Stimulated activated CD4-positive, alpha-beta T cell treated with anti-CD3 and anti-CD28 coated beads, Interleukin-4, amount 100 ng/mL, for 4 hours (primary cell): ENCODE results near the gene MAMDC2.
"Not testable (repeated sequence)": the region's sequence is repeated elsewhere in the genome, so short reads cannot be mapped to it uniquely, and the experiment has no call there.

Source experiments
- DNase-seq, 2 experiments: peaks; one replicate each; pipeline ENCODE4 v3.0.0-alpha.2; 2020

MAMDC2 gene

DNA sequence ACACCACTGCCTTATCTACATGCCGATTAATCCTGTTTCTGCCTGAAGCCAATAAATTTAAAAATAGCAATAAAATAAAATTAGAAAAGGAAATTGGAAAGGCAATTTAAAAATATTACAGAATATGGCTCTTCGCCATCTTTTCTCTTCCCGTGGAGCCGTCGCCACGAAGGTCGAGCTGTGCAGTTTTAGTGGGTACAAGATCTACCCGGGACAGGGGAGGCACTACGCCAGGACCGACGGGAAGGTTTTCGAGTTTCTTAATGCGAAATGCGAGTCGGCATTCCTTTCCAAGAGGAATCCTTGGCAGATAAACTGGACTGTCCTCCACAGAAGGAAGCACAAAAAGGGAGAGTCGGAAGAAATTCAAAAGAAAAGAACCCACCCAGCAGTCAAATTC lies 173.4 kb downstream of the MAMDC2 start:
- no peak for DNase-seq

DNA sequence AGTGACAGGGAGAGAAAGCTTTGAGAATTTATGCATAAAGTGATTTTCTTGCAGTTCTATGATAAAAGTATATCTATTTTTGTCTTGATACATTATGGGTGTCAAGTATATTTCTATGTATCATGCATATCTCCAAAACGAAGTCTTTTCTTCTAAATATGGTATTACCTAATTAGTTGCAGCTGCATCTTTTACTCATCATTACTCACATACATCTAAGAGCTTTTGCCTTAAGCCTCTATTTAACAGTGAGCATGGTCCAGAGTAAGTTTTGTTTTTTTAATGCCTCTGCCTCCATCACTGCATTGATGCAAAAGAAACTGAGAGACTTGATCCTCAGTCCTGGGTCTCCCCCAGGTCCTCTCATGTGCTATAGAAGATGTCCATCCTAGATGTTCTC lies 175.1 kb downstream of the MAMDC2 start:
- DNase-seq: no peak

DNA sequence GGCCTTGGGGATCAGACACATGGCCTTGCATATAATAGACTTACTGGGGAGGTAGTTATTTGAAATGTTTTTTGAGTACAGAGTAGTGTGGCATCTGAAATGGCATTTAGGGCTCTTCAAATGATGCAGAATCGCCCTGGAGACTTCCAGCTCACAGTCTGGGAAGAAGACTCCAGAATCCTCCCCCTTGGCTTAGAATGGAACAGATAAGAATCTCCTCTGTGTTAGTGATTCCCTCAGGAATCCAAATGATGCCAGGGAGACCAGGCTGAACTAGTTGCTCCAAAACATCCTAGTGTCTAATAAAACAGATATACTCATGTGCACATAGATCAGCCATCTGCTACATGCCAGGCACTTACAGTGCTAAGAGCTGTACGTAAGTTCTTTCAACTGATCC lies 176.6 kb downstream of the MAMDC2 start:
- no peak for DNase-seq

DNA sequence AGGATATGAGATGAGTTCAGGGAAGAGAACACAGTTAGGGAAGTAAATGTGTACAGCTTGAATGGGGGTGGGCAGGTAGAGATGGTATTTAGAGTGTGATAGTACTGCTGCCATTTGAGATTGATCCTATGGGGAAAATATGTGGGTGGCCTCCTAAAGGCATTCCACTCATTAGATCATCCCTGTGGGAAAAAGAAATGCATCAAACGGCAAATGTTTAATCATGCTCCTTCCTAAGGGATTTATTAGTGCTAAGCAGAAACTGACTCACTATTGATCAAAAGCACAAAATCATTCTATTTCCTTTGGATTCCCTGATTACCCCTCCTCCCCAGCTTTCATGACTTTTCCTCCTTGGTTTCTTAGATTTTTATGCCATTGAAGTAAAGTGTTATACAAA lies 178.7 kb downstream of the MAMDC2 start:
- DNase-seq: no peak

DNA sequence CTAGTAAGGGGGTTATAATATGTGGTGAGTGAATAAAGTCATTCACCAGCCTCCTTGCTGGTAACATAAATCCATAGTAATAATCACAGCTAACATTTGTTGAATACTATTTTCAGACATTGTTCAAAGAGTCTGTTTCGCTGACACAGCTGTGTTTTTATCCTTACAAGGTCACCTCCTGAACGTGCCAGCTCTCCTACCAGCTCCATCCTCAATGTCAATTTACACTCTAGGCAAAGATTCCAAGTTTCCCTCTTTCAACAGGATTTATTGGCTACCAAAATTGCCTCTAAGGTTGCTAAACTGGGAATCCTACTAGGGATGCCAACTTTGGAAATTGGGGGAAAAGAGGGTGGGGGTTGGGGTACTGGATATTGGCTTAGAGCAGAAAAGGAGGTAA lies 184.5 kb downstream of the MAMDC2 start:
- DNase-seq: no peak

DNA sequence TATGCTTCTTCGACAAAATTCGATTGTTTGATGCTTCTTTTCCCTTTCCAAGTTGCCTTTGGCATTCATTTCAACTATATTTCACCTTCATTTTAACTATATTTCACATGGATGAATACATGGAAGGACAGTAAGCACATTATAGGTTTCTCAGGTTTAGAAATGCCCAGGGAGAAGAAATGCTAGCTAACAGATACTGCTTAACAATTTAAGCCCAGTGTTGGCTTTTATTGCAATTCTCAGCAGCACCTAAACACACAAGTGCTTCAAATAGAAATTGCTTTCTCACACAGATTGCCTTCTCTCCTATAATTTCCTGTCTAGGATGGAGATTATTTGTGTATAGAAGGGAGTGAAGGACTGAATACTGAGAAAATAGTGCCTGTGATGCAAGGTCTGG lies 185.0 kb downstream of the MAMDC2 start:
- no peak for DNase-seq

DNA sequence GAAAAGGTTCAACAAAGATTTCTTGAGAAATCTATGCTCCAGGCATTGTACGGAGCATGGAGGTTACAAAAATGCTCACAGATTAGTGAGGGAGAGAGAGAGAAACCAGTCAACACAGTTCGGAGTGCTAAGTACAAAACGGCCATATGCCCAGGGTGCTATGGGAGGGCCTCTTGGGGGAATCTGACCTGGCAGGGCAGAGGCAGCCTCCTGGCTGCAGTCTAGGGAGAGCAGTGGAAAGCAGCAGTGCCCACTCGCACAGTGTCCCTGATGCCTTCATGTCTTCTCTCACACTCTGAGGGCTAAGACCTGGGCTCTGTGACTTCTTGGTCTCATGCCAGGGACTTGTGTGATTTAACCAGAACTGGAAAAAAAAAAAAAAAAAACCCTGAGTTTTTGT lies 185.4 kb downstream of the MAMDC2 start:
- DNase-seq: no peak

DNA sequence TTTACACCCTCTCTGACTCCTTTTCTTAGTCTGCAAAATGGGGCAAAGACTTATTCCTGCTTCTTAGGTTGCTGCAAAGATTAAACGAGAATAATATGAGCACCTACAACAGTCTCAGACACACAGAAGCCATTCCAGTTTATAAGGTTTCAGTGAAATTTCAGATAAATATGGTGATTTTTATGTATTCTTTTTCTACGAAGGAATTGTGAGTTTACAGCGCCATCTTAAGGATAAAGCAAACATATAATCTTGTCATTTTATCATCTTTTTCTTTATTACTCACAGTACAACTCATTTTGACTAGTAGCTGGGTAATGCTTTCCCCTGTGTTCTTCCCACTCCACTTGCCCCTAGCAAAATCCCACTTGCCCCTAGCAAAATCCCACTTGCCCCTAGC lies 185.9 kb downstream of the MAMDC2 start:
- no peak for DNase-seq

DNA sequence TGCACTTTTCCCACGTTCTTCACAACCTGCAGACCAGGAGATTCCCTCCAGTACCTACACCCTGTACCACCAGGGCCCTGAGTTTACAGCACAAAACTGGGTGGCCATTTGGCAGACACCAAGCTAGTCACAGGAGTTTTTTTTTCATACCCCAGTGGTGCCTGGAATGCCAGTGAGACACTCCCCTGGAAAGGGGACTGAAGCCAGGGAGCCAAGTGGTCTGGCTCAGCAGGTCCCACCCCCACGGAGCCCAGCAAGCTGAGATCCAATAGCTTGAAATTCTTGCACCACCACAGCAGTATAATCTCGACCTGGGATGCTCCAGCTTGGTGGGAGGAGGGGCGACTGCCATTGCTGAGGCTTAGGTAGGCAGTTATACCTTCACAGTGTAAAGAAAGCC lies 188.8 kb downstream of the MAMDC2 start:
- DNase-seq: no peak

DNA sequence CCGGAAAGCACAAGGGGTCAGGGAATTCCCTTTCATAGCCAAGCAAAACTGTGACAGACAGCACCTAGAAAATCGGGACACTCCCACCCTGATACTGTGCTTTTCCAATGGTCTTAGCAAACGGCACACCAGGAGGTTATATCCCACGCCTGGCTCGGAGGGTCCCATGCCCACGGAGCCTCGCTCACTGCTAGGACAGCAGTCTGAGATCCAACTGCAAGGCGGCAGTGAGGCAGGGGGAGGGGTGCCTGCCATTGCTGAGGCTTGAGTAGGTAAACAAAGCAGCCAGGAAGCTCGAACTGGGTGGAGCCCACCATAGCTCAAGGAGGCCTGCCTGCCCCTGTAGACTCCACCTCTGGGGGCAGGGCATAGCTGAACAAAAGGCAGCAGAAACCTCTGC lies 190.6 kb downstream of the MAMDC2 start:
- not testable (repeated sequence) for DNase-seq

DNA sequence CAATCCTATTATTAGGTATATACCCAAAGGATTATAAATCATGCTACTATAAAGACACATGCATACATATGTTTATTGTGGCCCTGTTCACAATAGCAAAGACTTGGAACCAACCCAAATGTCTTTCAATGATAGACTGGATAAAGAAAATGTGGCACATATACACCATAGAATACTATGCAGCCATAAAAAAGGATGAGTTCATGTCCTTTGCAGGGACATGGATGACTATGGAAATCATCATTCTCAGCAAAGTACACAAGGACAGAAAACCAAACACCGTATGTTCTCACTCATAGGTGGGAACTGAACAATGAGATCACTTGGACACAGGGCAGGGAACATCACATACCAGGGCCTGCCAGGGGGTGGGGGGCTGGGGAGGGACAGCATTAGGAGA lies 202.3 kb downstream of the MAMDC2 start:
- DNase-seq: not testable (repeated sequence)

DNA sequence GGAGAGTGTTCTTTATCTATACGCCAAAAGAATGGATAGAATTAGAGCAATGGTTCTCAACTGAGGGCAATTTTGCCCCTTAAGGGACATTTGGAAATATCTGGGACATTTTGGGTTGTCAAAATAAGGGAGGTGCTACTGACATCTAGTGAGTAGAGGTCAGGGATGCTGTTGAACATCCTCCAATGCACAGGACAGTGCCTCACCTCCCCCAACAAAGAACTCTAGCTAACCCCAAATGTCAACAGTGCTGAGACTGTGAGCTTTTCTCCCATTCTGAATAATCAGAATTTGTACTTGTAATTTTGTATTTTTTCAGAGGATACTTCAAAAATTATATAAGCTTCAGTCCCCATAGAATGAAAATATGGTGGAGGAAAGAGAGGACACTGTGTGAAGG lies 206.6 kb downstream of the MAMDC2 start:
- DNase-seq: no peak

DNA sequence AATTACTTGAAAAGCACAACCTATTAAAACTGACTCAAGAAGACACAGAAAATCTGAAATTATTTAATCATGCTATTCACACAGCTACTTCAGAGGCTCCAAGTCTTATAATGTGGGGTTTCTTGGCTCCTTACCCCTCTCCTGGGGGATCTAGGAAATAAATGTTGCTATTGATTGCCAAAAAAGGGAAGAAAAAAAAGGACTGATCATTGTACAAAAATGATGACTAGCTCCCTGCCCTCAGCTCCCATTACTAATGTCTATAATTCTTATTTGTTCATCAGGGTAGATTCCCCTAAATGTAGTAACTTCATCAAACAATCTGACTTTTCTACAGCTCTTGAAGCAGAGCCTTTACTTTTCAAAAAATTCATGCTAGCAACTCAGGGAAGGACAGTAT lies 211.8 kb downstream of the MAMDC2 start:
- DNase-seq: no peak

DNA sequence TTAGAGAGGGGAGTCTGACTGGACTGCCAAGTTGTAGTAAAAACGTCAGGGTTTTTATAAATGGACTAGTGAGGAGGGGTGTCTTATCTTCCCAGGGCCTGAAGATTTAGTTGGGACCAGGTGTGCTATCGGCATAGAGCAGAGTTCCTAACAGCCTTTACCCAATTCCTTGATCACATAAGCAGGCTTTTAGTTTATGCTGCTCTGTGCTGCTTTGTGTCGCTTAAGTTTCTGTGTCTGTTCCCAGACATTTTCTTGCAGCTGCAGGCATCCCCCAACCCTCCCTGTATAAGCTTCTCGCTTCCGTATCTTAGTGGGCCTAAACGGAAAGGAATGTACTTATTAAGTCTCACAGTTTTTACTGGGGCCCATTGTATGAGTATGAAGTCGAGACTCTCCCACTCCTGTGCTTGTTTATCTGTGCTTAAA lies 212.5 kb downstream of the MAMDC2 start:
- no peak for DNase-seq

DNA sequence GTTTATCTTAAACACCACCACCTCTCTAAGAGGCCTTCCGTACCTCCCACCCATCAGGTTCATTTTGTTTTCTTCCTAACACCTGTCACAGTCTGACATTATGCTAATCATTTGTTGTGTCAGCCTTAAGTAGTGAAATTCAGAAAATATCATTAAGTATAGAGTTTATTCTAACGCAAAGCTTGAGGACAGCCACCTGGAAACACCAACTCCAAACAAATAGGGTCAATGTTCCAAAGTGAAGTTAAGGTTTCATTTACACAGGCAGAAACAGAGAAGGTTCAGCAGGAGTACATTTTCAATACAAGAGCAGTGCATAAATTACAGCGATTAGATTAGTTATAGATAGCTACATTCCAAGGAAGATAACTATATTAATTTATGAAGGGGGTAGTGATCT lies 213.9 kb downstream of the MAMDC2 start:
- DNase-seq: no peak

DNA sequence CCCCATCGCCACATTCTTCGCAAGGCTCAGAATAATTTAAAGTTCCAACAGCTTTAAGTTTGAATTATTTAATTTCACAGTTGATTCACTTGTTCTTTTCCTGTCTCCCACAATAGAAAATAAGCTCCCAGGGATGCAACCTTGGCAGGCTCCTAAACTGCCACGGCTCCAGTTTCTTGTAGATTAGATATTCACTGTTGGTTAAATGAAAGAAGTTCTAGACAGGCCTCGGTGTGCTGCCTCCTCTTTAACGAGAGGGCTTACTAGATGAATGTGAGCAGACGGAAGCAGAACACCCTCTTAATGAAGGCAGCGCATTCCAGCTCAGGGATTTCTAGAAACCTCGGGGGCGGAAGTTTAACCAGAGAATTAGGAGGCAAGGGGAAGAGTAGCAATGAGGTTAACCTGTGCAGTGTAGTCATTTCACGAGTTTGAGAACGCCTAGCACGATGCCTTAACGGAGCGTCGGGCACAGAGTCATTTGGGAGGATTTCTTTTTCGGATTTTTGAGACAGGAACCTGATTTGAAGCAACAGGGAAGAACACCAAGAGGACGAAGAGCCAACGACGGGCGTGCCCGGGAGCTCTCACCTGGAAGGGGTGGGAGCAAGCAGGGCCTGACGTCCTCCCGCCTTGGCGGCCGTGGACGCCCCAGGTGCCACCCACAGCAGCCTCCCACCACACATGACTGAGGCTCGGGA lies 214.5 kb downstream of the MAMDC2 start:
- DNase-seq: peak in 1 of 2 experiments; percentile 6

DNA sequence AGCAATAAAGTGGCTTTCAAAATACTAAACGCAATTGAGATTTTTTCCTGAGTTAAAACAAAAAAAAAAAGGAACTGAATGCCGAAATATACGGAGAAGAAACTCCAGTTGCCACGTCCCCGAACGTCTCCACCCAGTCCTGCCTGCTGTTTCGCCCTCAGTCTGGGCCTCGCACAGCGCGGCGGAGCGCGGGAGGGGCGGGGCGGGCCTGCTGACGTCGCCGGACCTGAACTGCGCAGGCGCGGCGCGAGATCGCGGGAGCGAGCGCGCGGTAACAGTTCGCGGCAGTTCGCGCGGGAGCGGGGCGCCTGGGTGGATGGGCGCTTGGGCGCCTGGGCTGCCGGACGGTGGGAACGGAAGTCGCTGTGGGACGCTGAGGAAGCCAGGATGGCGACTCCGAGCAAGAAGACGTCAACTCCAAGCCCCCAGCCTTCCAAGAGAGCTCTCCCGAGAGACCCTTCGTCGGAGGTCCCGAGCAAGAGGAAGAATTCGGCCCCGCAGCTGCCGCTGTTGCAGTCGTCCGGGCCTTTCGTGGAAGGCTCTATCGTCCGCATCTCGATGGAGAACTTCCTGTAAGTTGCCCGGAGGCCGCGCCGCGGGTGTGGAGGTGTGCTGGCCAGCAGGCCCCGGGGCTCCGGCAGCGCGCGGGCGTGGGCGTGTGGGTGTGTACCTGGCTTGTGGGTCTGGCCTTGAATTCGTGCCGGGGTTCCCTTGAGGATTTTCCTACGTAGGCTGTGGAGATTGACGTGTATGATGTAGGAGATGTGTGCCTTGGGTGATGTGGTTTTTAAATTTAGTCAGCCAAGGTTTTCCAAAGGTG lies 215.3 kb downstream of the MAMDC2 start, which contains the start of gene SMC5:
Gene SMC5 (plus strand): TSS at position 287 of the 820 bp plus-strand sequence. CDS start 101 bp downstream, at position 388.
- peak; percentile 85 to 87 for DNase-seq

DNA sequence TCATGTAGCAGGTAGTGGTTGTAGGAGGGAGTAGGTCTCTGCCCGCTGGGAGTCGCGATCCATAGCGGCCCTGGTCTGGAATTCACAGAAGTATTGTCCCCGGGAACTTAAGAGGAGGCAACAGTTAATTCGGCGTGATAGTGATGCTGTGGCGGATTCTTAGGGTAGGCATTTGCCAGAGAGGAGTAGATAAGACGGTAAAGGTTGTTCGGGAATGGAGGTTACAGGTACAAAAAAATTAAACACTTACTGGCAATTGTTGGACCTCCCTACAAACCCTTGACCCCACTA lies 215.8 kb downstream of the MAMDC2 start:
- DNase-seq: no peak

DNA sequence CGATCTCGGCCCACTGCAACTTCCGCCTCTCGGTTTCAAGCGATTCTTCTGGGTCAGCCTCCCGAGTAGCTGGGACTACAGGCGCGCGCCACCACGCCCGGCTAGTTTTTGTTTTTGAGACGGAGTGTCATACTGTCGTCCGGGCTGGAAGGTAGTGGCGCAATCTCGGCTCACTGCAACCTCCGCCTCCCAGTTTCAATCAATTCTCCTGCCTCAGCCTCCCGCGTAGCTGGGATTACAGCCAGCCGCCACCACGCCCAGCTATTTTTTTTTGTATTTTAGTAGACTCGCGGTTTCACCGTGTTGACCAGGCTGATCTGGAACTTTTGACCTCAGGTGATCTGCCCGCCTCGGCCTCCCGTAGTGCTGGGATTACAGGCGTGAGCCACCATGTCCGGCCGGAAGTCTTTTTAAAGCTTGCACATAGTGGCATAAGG lies 216.4 kb downstream of the MAMDC2 start:
- no peak for DNase-seq

DNA sequence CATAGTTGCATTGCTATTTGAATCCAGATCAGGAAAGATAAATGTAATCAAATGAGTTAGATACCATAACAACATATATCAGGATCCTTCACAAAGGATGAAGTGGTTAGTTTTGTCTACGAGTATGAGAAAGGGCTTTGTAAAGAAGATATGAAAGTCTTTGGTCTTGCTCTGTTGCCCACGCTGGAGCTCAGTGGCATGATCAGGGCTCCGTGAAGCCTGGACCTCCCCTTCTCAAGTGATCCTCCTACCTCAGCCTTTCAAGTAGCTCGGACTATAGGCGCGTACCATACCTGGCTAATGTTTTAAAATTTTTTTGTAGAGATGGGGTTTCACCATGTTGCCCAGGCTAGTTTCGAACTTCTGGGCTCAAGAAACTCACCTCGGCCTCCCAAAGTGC lies 217.0 kb downstream of the MAMDC2 start:
- no peak for DNase-seq

DNA sequence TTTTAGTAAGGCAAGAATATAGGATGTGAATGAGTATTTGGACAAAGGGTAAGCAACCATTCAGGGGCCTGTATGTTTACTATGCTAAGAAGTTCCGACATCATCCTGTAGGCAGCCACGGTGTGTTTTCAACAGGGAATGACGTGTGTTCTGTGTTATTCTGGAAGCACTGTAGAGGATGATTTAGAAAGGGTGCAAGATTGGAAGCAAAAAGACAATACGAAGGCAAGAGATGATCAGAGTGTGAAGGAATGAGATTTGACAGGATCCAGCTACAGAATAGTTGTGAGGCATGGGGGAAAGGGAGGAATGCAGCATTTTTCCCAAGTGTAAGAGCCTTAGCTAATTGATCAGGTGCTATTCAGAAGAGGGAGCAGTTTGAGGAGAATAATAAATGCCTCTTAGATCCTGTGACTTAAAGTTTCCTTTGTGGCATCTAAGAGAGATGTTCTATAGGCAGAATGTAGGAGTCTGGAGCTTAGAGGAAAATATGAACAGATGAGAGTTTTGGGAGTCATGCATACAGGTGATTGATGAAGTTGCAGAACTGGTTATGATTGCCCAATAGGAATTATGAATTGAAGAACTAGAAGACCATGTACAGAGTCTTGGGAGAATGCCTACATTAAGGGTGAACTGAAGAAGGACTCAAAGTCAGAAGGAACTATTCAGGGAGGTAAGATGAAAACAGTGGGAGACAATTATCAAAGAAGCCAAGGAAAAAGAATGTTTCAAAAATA lies 217.7 kb downstream of the MAMDC2 start:
- no peak for DNase-seq

DNA sequence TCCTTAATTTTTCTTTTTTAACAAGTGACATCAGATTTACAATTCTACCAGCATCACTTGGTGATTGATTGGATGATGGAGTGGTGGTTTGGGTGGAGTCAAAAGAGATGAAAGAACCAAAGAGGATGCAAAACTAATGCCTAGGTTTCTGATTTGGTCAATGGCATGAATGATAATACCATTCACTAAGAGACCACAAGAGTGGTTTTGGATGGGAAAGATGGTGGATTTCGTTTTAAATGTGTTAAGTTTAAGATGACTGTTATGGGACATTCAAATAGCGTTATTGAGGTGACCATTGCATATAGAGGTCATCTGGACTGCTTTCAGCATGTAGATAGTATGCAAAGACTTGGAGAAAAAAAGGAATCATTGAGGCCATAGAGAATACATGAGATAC lies 218.7 kb downstream of the MAMDC2 start:
- no peak for DNase-seq

DNA sequence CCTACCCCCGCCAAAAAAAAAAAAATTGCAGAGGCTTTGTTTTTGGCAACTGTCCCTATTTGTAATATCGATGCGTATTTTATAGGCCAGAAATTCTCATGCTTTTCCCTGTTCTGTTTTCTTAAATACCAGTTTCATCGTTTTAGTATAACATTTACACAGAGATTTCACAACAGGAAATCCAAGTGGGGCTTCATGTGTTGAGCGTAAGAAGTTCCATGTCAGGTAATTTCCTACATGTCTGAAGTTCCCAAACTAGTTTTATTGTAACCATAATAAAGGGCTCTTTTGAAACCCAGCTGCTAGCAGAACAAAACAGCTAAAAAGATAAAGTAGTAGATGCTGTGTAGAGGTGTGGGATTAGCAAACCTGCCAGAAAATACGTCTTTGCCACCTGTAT lies 219.3 kb downstream of the MAMDC2 start:
- no peak for DNase-seq

DNA sequence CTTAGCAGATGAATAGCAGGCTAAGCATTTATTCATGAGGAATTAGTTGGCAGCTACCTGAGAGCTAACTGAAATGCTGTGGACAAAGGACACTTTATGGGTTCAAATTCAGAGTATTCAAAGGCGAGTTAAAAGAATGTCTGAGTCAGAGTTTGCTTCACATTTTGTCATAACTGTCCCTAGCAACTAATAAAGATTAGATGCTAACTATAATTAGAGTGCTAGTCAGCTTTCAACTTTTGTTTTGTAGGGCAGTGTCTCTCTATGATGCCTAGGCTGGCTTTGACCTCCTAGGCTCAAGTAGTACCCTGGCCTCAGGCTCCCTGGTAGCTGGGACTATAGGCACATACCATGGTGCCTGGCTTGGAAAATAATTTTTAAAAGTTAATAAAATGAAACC lies 219.8 kb downstream of the MAMDC2 start:
- no peak for DNase-seq
